T-cell (primary cell): ENCODE measurements around the gene PDE4DIP. TPM values are rescaled to one million over a fixed set of nuclear protein-coding genes. Genes with fewer than 3 reads are reported as not detected.
"Not testable (repeated sequence)": the region's sequence is repeated elsewhere in the genome, so short reads cannot be mapped to it uniquely, and the experiment has no call there.

Source experiments
- ATAC-seq, 4 experiments: fragments of 200-7000 bp in 3 of 4; fragments of 150-1000 bp in 1 of 4; cut with Tn5 transposase; replicated peaks in 1 of 4; 1 replicate in 3 of 4; 2 replicates in 1 of 4; pipeline ENCODE4 v1.10.0; 2021; ENCODE audit warnings: moderate library complexity in 3 of 4, mild to moderate bottlenecking in 2 of 4, moderate number of reproducible peaks in 1 of 4
- CTCF ChIA-PET, 2 donors: fragments of 300-600 bp; sonication (Branson Sonifier 250); formaldehyde crosslinking; loops; one replicate each; lab custom pipeline; 2022; ENCODE audit warnings: antibody characterized with exemption in 2 of 2; lab: Charles Lee
- POLR2A ChIA-PET, 2 donors: fragments of 300-600 bp; sonication (Branson Sonifier 250); formaldehyde crosslinking; loops; one replicate each; lab custom pipeline; 2022; ENCODE audit warnings: antibody characterized with exemption in 2 of 2; lab: Charles Lee
- DNase-seq, 35 experiments: peaks; one replicate each; pipeline versions ENCODE4 v3.0.0 to v3.0.0-alpha.2; 2013 to 2023
- H3K27ac ChIP-seq: one replicate; pipeline ENCODE4 v1.5.1; 2013; ENCODE audit warnings: low read length
- H3K27me3 ChIP-seq, 2 experiments: replicated peaks in 1 of 2; 1 replicate in 1 of 2; 2 replicates in 1 of 2; pipeline versions ENCODE4 v1.6.1 to v1.7.0; 2013; ENCODE audit warnings: low read length in 1 of 2, mixed read lengths in 1 of 2; ENCODE audit not compliant: control insufficient read depth in 2 of 2, insufficient read depth in 2 of 2; ENCODE audit errors: extremely low read depth in 1 of 2
- H3K36me3 ChIP-seq, 2 donors: 1 replicate in 1 of 2; 2 replicates in 1 of 2; pipeline versions ENCODE4 v1.6.1 to v1.7.0; 2013; ENCODE audit warnings: low read length in 1 of 2; ENCODE audit not compliant: control insufficient read depth in 2 of 2, insufficient read depth in 1 of 2; ENCODE audit errors: extremely low read depth in 1 of 2
- H3K4me1 ChIP-seq, 2 experiments: 1 replicate in 1 of 2; 2 replicates in 1 of 2; pipeline versions ENCODE4 v1.6.1 to v1.7.0; 2013; ENCODE audit warnings: low read length in 2 of 2, mixed read lengths in 1 of 2; ENCODE audit not compliant: insufficient read depth in 2 of 2, control insufficient read depth in 1 of 2; ENCODE audit errors: extremely low read depth in 1 of 2
- H3K4me3 ChIP-seq, 2 donors: 1 replicate in 1 of 2; 2 replicates in 1 of 2; pipeline versions ENCODE4 v1.5.1 to v1.7.0; 2013; ENCODE audit warnings: mild to moderate bottlenecking in 2 of 2, low read length in 1 of 2, moderate library complexity in 1 of 2; ENCODE audit not compliant: control insufficient read depth in 1 of 2; ENCODE audit errors: extremely low read depth in 1 of 2
- H3K9me3 ChIP-seq: 2 replicates; pipeline ENCODE4 v1.7.0; 2013
- H3K27ac Mint-ChIP-seq, 2 donors: one replicate each; pipeline ENCODE4 v1.8.0; 2020 to 2021; ENCODE audit warnings: mild to moderate bottlenecking in 2 of 2, mixed read lengths in 2 of 2
- H3K27me3 Mint-ChIP-seq, 2 donors: one replicate each; pipeline ENCODE4 v1.8.0; 2021 to 2022; ENCODE audit warnings: mixed read lengths in 2 of 2
- H3K36me3 Mint-ChIP-seq: one replicate; pipeline ENCODE4 v1.8.0; 2021; ENCODE audit warnings: mixed read lengths
- H3K4me1 Mint-ChIP-seq, 3 donors: one replicate each; pipeline ENCODE4 v1.8.0; 2020 to 2022; ENCODE audit warnings: mixed read lengths in 3 of 3, mild to moderate bottlenecking in 1 of 3
- H3K4me3 Mint-ChIP-seq, 3 donors: one replicate each; pipeline ENCODE4 v1.8.0; 2020 to 2022; ENCODE audit warnings: mild to moderate bottlenecking in 3 of 3, mixed read lengths in 3 of 3, moderate library complexity in 3 of 3
- H3K9me3 Mint-ChIP-seq, 3 donors: one replicate each; pipeline ENCODE4 v1.8.0; 2020 to 2022; ENCODE audit warnings: mixed read lengths in 3 of 3
- WGBS: methylation state at CpG from one replicate; pipeline ENCODE4 v1.1.5; 2013; ENCODE audit warnings: missing lambda C conversion rate; ENCODE audit not compliant: insufficient coverage; 5-methylcytosine and 5-hydroxymethylcytosine counted together
- total RNA-seq, 35 experiments: library from RNA in 6 of 35; stranded (reverse) in 6 of 35; fragments of 120-200 nt in 1 of 35; gene quantifications; one replicate each; pipeline versions ENCODE4 v1.2.1 to v1.2.4 and lab custom pipeline; 2013 to 2026

PDE4DIP gene
- total RNA-seq, 5 donors from 2014 or later (not counting 1 experiment from before 2014, with no cell fraction given), result 37.0 to 98.1 (median 71.7) TPM

- ATAC-seq, H3K4me3 ChIP-seq, H3K9me3 ChIP-seq, H3K27me3 ChIP-seq, H3K9me3 Mint-ChIP-seq, CTCF ChIA-PET, H3K4me1 Mint-ChIP-seq, DNase-seq, H3K27me3 Mint-ChIP-seq, H3K4me3 Mint-ChIP-seq, H3K27ac ChIP-seq, H3K27ac Mint-ChIP-seq, H3K36me3 ChIP-seq, H3K4me1 ChIP-seq, POLR2A ChIA-PET, H3K36me3 Mint-ChIP-seq: not testable (repeated sequence)
- no CpG with 5 or more reads among the region's 3 CpGs for WGBS
Observed at GRCh38 chr1:148989378-148989777, 145.2 kb downstream of the PDE4DIP start.

GRCh38 chr1:148990233-148990788, 146.1 kb downstream of the PDE4DIP start:
- POLR2A ChIA-PET, H3K4me1 ChIP-seq, H3K9me3 ChIP-seq, DNase-seq, H3K36me3 ChIP-seq, H3K36me3 Mint-ChIP-seq, H3K27me3 ChIP-seq, H3K27ac ChIP-seq, H3K27me3 Mint-ChIP-seq, H3K4me3 ChIP-seq, ATAC-seq, CTCF ChIA-PET, H3K27ac Mint-ChIP-seq, H3K4me3 Mint-ChIP-seq, H3K4me1 Mint-ChIP-seq, H3K9me3 Mint-ChIP-seq: not testable (repeated sequence)
- 97% methylated on average over 4 of the region's 7 CpGs for WGBS

- H3K4me3 Mint-ChIP-seq, CTCF ChIA-PET, H3K36me3 Mint-ChIP-seq, H3K36me3 ChIP-seq, H3K4me1 Mint-ChIP-seq, H3K4me1 ChIP-seq, H3K9me3 Mint-ChIP-seq, H3K27ac ChIP-seq, H3K9me3 ChIP-seq, H3K27ac Mint-ChIP-seq, H3K27me3 ChIP-seq, POLR2A ChIA-PET, ATAC-seq, H3K27me3 Mint-ChIP-seq, H3K4me3 ChIP-seq, DNase-seq: not testable (repeated sequence)
- no CpG with 5 or more reads among the region's 2 CpGs for WGBS
Observed at GRCh38 chr1:148991818-148992217, 147.6 kb downstream of the PDE4DIP start.

GRCh38 chr1:148992364-148992763, 148.1 kb downstream of the PDE4DIP start:
- H3K4me3 Mint-ChIP-seq, H3K4me1 ChIP-seq, H3K27ac ChIP-seq, H3K9me3 ChIP-seq, H3K36me3 ChIP-seq, CTCF ChIA-PET, H3K27me3 ChIP-seq, H3K4me1 Mint-ChIP-seq, H3K9me3 Mint-ChIP-seq, H3K4me3 ChIP-seq, H3K36me3 Mint-ChIP-seq, POLR2A ChIA-PET, DNase-seq, H3K27ac Mint-ChIP-seq, H3K27me3 Mint-ChIP-seq: not testable (repeated sequence)
- WGBS, result no CpG with 5 or more reads among the region's 2 CpGs
- ATAC-seq, result peak in 1 of 4 experiments; percentile 24

- H3K36me3 ChIP-seq, POLR2A ChIA-PET, DNase-seq, H3K9me3 Mint-ChIP-seq, H3K4me1 Mint-ChIP-seq, H3K27me3 ChIP-seq, H3K27ac Mint-ChIP-seq, H3K9me3 ChIP-seq, H3K27ac ChIP-seq, H3K27me3 Mint-ChIP-seq, H3K4me3 Mint-ChIP-seq, H3K4me1 ChIP-seq, CTCF ChIA-PET, H3K4me3 ChIP-seq, H3K36me3 Mint-ChIP-seq: not testable (repeated sequence)
- ATAC-seq, result peak in 1 of 4 experiments; percentile 35
- WGBS, result no CpG with 5 or more reads among the region's 5 CpGs
Observed at GRCh38 chr1:148996449-148997224, 152.4 kb downstream of the PDE4DIP start.

- POLR2A ChIA-PET, H3K4me3 ChIP-seq, ATAC-seq, H3K4me1 ChIP-seq, H3K36me3 Mint-ChIP-seq, DNase-seq, H3K9me3 Mint-ChIP-seq, H3K4me1 Mint-ChIP-seq, H3K27me3 Mint-ChIP-seq, CTCF ChIA-PET, H3K27ac ChIP-seq, H3K27ac Mint-ChIP-seq, H3K36me3 ChIP-seq, H3K4me3 Mint-ChIP-seq, H3K9me3 ChIP-seq, H3K27me3 ChIP-seq: not testable (repeated sequence)
- WGBS, result no CpG with 5 or more reads among the region's 6 CpGs
Observed at GRCh38 chr1:148997405-148997804, 153.2 kb downstream of the PDE4DIP start.
